Measurements from ENCODE around the gene ZMYND8.

Gene ZMYND8

GRCh38 chr20:47353239-47353691 is 3.2 kb downstream of the ZMYND8 start:
- no peak for DNase-seq

DNA sequence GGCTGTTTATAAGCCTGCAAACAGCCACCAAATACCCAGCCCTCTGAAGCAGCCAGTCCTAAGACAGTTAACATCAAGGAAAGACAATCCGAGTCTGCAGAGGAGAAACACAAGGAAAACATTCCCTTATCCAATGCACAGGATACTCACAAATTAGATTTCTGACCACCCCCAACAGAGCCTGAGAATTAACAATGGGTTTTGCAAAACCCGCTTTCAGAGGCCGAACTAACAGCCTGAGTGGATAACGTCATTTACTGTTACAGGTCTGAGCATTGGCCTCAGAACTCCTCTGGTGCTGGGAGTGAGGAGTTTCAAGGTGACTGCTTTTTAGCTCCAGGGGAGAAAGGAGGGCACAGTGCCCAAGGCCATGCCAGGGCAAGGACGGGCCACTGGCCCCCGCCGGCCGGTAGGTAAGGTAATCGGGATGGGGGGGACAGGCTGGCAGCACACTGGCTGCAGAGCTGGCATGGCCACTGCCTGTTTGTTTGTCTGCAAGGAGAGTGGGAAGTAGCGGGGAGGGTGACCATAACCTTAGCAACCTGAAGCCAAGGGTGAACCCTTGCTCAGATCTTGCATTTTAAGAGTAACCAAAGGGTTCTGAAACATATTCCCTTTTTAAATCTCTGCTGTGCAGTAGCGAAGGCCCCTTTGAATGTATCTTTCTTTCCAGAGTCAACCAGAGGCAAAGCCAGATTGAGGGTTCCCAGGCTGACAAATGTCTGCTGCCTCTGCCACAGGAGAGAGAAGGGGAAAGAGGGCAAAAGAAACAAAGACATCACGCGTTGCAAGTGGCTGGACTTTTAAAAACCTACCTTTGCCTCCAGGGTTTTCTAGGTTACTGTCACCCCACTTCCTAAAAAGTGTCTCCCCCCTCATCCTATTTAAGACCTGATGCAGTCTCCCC is 3.9 kb downstream of the ZMYND8 start:
- DNase-seq: peak; percentile 33

- peak; percentile 49 for DNase-seq
Measured at GRCh38 chr20:47351643-47352331, 4.7 kb downstream of the ZMYND8 start.

GRCh38 chr20:47350691-47351545 is 5.6 kb downstream of the ZMYND8 start:
- no peak for DNase-seq

- DNase-seq: no peak
Measured at GRCh38 chr20:47350181-47350550, 6.3 kb downstream of the ZMYND8 start.

DNA sequence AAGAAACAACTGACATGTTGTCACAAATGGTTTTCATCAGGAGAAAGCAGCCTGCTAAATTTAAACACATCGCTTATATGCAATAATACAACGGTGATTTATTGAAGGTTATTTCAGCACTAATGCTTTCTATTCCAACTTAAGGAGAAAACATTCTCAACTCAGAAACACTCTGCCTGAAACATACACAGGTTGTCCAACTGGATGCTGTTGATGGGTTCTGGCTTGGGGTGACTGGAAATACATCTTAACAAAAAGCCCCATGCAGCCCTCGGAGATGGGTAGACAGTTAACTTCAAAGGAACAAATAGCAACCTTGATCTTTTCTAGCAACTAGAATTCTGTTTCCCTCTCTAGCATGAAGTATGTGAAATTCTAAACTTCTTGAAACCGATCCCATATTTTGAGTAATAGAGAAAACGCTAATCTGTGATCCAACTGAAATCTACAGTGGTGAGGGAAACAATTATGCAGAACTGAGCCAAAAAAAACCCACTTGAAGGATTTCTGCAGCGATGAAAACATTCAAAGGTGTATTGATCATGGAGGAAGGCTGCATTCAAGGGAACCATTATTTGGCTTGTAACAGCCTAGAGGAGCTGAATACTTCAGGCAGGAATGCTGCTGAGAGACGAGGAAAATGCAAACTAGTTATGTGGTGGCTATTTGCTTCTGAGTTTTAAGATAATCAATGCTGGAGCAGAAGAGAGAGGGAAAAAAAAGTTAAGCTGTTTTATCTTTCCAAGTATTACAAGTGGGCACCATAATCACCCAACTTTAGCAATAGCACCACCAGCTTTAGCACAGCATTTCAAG is 6.9 kb downstream of the ZMYND8 start:
- DNase-seq: no peak

GRCh38 chr20:47348539-47349142 is 7.9 kb downstream of the ZMYND8 start:
- no peak for DNase-seq

GRCh38 chr20:47347661-47348435 is 8.7 kb downstream of the ZMYND8 start:
- no peak for DNase-seq

GRCh38 chr20:47346172-47346571 is 10.3 kb downstream of the ZMYND8 start:
- no peak for DNase-seq

- no peak for DNase-seq
Measured at GRCh38 chr20:47345214-47345613, 11.3 kb downstream of the ZMYND8 start.

GRCh38 chr20:47343007-47343472 is 13.5 kb downstream of the ZMYND8 start:
- DNase-seq: peak; percentile 66

GRCh38 chr20:47338131-47338628 is 18.3 kb downstream of the ZMYND8 start:
- no peak for DNase-seq

DNA sequence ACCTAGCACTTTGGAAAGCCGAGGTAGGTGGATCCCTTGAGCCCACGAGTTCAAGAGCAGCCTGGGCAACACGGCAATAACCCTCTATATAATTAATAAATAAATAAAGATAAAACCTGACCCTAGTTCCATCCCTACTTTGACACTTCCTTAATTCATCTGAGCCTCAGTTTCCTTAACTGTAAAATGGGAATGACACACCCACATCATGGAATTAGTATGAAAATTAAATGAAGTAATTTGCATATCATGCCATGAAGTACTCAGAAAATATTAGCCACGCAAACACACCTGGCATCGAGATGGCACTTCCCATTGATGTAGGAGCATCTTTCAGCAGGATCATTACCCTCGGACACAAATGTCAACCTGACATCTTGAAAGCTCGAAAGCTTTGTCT is 19.1 kb downstream of the ZMYND8 start:
- DNase-seq: no peak

GRCh38 chr20:47336129-47336754 is 20.3 kb downstream of the ZMYND8 start:
- DNase-seq: no peak

DNA sequence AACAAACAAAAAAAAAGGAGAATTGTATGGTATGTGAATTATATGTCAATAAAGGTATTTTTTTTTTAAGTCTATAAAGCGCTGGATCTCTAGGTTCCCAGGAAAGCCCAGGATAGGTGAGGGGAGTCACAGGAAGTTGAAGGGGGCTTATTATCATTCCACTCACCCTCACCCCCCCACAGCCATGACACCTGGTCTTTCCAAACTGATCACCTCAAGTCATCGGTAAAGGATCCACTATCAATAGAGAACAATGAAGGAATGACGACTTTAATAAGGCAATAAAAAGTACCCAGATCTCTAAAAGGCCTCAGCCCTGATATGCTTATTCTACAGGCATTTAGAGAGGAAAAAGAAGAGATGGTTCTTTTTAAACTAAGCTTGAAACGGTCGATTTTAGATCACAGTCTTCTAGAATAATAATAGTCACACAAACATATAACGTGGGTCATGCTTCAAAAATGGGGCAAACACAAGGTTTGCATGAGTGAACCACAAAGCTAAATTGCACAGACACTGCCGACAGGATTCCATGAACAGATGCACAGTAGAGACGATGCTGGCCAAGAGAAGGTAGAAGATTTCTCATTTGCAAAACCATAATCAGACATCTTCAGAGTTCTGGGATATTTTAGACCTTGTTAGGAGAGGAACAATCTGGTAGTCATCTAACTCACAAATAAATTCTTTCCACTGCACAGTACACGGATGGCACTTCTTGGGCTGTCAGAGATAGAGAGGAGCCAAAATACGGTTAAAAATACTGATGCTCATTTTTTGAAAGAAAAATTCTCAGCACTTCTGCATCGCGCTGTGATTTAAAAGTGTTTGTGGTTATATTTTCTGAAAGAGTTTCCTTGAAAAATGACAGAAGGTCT is 21.0 kb downstream of the ZMYND8 start:
- DNase-seq: no peak

- DNase-seq: no peak
Measured at GRCh38 chr20:47334022-47334551, 22.4 kb downstream of the ZMYND8 start.

DNA sequence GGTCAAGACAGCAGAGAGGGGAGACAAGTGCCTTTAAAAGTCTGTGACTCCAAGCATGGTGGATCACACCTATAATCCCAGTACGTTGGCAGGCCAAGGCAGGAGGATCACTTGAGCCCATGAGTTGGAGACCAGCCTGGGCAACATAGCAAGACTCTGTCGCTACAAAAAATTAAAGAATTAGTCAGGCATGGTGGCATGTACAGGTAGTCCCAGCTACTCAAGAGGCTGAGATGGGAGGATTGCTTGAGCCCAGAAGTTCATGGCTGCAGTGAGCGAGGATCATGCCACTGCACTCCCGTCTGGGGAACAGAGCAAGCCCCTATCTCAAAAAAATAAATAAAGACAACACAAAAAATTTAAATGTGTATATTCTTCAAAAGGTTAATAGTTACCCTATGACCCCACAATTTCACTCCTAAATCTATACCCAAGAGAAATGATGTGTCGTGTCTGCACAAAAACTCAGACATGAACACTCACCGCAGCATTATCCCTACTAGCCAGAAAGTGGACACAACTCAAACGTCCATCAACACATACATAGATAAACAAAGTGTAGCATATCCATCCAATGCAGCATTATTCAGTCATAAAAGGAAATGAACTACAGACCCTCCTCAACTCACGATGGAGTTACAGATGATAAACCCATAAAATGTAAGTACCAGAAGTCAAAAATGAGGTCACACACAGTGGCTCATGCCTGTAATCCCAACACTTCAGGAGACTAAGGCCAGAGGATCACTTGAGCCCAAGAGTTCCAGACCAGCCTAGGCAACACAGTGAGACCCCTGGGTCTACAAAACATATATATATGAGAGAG is 23.9 kb downstream of the ZMYND8 start:
- no peak for DNase-seq

Data from NCI-H510A treated with DMSO at 0.1 percent for 48 hours (cell line).